Measurements from ENCODE around the gene RNF217. TPM values are rescaled to one million over a fixed set of nuclear protein-coding genes. Genes with fewer than 3 reads are reported as not detected.

RNF217 gene
- total and polyA plus RNA-seq, 2 of the 8 experiments (the other 6 are each of a cell fraction or from before 2014, with no cell fraction given) = 2.0 to 8.9 TPM

DNA sequence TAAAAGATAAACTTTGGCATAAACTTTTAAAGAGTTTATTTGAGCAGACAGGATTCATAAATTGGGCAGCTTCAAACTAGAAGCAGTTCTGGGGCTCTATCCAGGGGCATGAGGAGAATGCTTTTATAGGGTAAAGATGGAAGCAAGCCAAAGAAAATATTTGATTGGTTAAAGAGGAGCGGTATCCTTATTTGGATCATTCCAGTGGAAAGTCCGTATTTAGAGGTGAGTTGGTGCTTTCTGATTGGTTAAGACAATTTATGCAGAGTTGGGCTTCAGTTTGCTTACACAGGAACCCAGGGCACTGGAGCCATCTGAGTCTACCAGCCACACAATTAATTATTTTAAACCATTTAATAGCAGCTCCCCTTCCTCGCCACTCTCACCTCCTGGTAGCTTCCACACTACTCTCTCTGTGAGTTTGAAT lies 37.9 kb upstream of the RNF217 start (continued):
- TF ChIP-seq, protein P1, sequence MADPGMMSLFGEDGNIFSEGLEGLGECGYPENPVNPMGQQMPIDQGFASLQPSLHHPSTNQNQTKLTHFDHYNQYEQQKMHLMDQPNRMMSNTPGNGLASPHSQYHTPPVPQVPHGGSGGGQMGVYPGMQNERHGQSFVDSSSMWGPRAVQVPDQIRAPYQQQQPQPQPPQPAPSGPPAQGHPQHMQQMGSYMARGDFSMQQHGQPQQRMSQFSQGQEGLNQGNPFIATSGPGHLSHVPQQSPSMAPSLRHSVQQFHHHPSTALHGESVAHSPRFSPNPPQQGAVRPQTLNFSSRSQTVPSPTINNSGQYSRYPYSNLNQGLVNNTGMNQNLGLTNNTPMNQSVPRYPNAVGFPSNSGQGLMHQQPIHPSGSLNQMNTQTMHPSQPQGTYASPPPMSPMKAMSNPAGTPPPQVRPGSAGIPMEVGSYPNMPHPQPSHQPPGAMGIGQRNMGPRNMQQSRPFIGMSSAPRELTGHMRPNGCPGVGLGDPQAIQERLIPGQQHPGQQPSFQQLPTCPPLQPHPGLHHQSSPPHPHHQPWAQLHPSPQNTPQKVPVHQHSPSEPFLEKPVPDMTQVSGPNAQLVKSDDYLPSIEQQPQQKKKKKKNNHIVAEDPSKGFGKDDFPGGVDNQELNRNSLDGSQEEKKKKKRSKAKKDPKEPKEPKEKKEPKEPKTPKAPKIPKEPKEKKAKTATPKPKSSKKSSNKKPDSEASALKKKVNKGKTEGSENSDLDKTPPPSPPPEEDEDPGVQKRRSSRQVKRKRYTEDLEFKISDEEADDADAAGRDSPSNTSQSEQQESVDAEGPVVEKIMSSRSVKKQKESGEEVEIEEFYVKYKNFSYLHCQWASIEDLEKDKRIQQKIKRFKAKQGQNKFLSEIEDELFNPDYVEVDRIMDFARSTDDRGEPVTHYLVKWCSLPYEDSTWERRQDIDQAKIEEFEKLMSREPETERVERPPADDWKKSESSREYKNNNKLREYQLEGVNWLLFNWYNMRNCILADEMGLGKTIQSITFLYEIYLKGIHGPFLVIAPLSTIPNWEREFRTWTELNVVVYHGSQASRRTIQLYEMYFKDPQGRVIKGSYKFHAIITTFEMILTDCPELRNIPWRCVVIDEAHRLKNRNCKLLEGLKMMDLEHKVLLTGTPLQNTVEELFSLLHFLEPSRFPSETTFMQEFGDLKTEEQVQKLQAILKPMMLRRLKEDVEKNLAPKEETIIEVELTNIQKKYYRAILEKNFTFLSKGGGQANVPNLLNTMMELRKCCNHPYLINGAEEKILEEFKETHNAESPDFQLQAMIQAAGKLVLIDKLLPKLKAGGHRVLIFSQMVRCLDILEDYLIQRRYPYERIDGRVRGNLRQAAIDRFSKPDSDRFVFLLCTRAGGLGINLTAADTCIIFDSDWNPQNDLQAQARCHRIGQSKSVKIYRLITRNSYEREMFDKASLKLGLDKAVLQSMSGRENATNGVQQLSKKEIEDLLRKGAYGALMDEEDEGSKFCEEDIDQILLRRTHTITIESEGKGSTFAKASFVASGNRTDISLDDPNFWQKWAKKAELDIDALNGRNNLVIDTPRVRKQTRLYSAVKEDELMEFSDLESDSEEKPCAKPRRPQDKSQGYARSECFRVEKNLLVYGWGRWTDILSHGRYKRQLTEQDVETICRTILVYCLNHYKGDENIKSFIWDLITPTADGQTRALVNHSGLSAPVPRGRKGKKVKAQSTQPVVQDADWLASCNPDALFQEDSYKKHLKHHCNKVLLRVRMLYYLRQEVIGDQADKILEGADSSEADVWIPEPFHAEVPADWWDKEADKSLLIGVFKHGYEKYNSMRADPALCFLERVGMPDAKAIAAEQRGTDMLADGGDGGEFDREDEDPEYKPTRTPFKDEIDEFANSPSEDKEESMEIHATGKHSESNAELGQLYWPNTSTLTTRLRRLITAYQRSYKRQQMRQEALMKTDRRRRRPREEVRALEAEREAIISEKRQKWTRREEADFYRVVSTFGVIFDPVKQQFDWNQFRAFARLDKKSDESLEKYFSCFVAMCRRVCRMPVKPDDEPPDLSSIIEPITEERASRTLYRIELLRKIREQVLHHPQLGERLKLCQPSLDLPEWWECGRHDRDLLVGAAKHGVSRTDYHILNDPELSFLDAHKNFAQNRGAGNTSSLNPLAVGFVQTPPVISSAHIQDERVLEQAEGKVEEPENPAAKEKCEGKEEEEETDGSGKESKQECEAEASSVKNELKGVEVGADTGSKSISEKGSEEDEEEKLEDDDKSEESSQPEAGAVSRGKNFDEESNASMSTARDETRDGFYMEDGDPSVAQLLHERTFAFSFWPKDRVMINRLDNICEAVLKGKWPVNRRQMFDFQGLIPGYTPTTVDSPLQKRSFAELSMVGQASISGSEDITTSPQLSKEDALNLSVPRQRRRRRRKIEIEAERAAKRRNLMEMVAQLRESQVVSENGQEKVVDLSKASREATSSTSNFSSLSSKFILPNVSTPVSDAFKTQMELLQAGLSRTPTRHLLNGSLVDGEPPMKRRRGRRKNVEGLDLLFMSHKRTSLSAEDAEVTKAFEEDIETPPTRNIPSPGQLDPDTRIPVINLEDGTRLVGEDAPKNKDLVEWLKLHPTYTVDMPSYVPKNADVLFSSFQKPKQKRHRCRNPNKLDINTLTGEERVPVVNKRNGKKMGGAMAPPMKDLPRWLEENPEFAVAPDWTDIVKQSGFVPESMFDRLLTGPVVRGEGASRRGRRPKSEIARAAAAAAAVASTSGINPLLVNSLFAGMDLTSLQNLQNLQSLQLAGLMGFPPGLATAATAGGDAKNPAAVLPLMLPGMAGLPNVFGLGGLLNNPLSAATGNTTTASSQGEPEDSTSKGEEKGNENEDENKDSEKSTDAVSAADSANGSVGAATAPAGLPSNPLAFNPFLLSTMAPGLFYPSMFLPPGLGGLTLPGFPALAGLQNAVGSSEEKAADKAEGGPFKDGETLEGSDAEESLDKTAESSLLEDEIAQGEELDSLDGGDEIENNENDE (IDR thresholded peaks at IDR 0.05; ENCODE audit: insufficient replicate concordance, low read length) = no peak

Measured in H1 (cell line).